ENCODE measurements around the gene SEC62.

DNA sequence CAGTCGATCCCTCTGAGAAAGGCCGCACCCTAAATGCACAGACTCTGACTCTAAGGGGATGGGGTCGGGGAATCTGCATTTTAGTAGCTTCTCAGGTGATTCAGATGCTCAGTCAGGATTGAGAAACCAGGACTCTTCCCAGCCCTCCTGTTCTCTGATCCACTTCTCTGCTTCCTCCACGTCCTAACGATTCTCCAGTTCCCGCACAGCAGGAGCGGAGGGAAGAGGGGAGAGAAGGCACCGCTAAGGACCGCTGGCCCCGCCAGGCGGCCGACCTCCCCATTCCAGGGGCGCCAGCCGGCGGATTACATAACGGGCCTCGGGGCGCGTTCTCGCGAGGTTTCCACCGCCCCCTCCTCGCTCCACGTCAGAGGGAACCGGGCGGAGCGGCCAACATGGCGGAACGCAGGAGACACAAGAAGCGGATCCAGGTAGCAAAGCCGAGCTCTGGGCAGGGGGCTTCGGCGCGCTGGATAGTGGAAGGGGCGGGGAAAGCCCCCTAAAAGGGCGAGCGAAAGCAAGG lies at the start of gene SEC62:
- TF ChIP-seq, protein P1, sequence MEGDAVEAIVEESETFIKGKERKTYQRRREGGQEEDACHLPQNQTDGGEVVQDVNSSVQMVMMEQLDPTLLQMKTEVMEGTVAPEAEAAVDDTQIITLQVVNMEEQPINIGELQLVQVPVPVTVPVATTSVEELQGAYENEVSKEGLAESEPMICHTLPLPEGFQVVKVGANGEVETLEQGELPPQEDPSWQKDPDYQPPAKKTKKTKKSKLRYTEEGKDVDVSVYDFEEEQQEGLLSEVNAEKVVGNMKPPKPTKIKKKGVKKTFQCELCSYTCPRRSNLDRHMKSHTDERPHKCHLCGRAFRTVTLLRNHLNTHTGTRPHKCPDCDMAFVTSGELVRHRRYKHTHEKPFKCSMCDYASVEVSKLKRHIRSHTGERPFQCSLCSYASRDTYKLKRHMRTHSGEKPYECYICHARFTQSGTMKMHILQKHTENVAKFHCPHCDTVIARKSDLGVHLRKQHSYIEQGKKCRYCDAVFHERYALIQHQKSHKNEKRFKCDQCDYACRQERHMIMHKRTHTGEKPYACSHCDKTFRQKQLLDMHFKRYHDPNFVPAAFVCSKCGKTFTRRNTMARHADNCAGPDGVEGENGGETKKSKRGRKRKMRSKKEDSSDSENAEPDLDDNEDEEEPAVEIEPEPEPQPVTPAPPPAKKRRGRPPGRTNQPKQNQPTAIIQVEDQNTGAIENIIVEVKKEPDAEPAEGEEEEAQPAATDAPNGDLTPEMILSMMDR (IDR thresholded peaks at IDR 0.05), result peak; percentile 22
- no peak for TF ChIP-seq ZFX (IDR thresholded peaks at IDR 0.05; ENCODE audit: borderline replicate concordance)

All from 22Rv1 (cell line).